Naive thymus-derived CD4-positive, alpha-beta T cell (primary cell): Measurements from ENCODE around the gene SMIM35. TPM values are rescaled to one million over a fixed set of nuclear protein-coding genes. Genes with fewer than 3 reads are reported as not detected.

ENCODE experiments used
- ATAC-seq: fragments of 150-1000 bp; cut with Tn5 transposase; 2 replicates; pipeline ENCODE4 v1.10.0; 2021; ENCODE audit warnings: mild to moderate bottlenecking, moderate library complexity
- CTCF ChIA-PET: fragments of 350-600 bp; sonication (Branson Sonifier 250); formaldehyde crosslinking; loops from one replicate; lab custom pipeline; 2021; ENCODE audit warnings: antibody characterized with exemption; lab: Charles Lee
- POLR2A ChIA-PET: fragments of 350-600 bp; sonication (Branson Sonifier 250); formaldehyde crosslinking; loops from one replicate; lab custom pipeline; 2021; ENCODE audit warnings: antibody characterized with exemption, inconsistent platforms; lab: Charles Lee
- DNase-seq, 9 donors: peaks; one replicate each; pipeline versions ENCODE4 v3.0.0 to v3.0.0-alpha.2; 2020 to 2022; ENCODE audit warnings: mixed read lengths in 1 of 9
- H3K27ac ChIP-seq: one replicate; pipeline ENCODE4 v1.7.0; 2013; ENCODE audit warnings: mild to moderate bottlenecking, low read depth, low read length, moderate library complexity
- H3K27me3 ChIP-seq, 2 donors: one replicate each; pipeline ENCODE4 v1.7.0; 2013; ENCODE audit warnings: low read length in 2 of 2, mild to moderate bottlenecking in 2 of 2, moderate library complexity in 2 of 2; ENCODE audit not compliant: control insufficient read depth in 2 of 2, insufficient read depth in 2 of 2
- H3K36me3 ChIP-seq, 3 experiments: 1 replicate in 2 of 3; 2 replicates in 1 of 3; pipeline ENCODE4 v1.7.0; 2013; ENCODE audit warnings: low read length in 3 of 3, mild to moderate bottlenecking in 3 of 3, moderate library complexity in 1 of 3; ENCODE audit not compliant: insufficient read depth in 3 of 3, control insufficient read depth in 2 of 3
- H3K4me1 ChIP-seq, 2 donors: one replicate each; pipeline ENCODE4 v1.7.0; 2013; ENCODE audit warnings: low read length in 2 of 2, mild to moderate bottlenecking in 2 of 2, moderate library complexity in 1 of 2; ENCODE audit not compliant: control insufficient read depth in 2 of 2, insufficient read depth in 2 of 2
- H3K4me3 ChIP-seq: 2 replicates; pipeline ENCODE4 v1.7.0; 2013; ENCODE audit warnings: mild to moderate bottlenecking, low read length
- H3K9me3 ChIP-seq, 3 experiments: 1 replicate in 2 of 3; 2 replicates in 1 of 3; pipeline ENCODE4 v1.7.0; 2013; ENCODE audit warnings: low read length in 3 of 3; ENCODE audit not compliant: control insufficient read depth in 2 of 3
- H3K27ac Mint-ChIP-seq, 9 donors: one replicate each; pipeline ENCODE4 v1.8.0; 2020 to 2022; ENCODE audit warnings: mixed read lengths in 9 of 9, mild to moderate bottlenecking in 8 of 9, moderate library complexity in 5 of 9, inconsistent platforms in 2 of 9
- H3K27me3 Mint-ChIP-seq, 5 donors: one replicate each; pipeline ENCODE4 v1.8.0; 2021 to 2022; ENCODE audit warnings: mixed read lengths in 5 of 5, mild to moderate bottlenecking in 1 of 5
- H3K36me3 Mint-ChIP-seq, 5 donors: one replicate each; pipeline ENCODE4 v1.8.0; 2020 to 2022; ENCODE audit warnings: mixed read lengths in 5 of 5, mild to moderate bottlenecking in 3 of 5, inconsistent platforms in 1 of 5
- H3K4me1 Mint-ChIP-seq, 7 donors: one replicate each; pipeline ENCODE4 v1.8.0; 2020 to 2022; ENCODE audit warnings: mixed read lengths in 7 of 7, mild to moderate bottlenecking in 3 of 7, inconsistent platforms in 1 of 7
- H3K4me3 Mint-ChIP-seq, 10 donors: one replicate each; pipeline ENCODE4 v1.8.0; 2020 to 2022; ENCODE audit warnings: mild to moderate bottlenecking in 10 of 10, mixed read lengths in 10 of 10, moderate library complexity in 6 of 10, inconsistent platforms in 2 of 10
- H3K9me3 Mint-ChIP-seq, 11 donors: one replicate each; pipeline ENCODE4 v1.8.0; 2020 to 2022; ENCODE audit warnings: mixed read lengths in 11 of 11, mild to moderate bottlenecking in 4 of 11, inconsistent platforms in 1 of 11, moderate library complexity in 1 of 11
- intact Hi-C, 2 donors: fragments of 100-400 bp; cut with micrococcal nuclease; formaldehyde crosslinking; loops; one replicate each; pipeline ENCODE4 v1.15.1; 2023
- polyA plus RNA-seq, 2 donors: library from polyadenylated mRNA; unstranded; fragments of 300-500 nt; fragmentation: Illumina TruSeq; gene quantifications; one replicate each; pipeline ENCODE4 v1.2.3, GENCODE V29; 2021
- total RNA-seq, 6 experiments: library from RNA in 5 of 6; stranded (reverse) in 5 of 6; gene quantifications; 1 replicate in 5 of 6; 2 replicates in 1 of 6; pipeline ENCODE4 v1.2.3 and lab custom pipeline; 2021 to 2026

The SMIM35 gene
- total and polyA plus RNA-seq, 7 experiments from 2014 or later = 0.11 to 0.60 (median 0.28) TPM; not detected in 3

DNA sequence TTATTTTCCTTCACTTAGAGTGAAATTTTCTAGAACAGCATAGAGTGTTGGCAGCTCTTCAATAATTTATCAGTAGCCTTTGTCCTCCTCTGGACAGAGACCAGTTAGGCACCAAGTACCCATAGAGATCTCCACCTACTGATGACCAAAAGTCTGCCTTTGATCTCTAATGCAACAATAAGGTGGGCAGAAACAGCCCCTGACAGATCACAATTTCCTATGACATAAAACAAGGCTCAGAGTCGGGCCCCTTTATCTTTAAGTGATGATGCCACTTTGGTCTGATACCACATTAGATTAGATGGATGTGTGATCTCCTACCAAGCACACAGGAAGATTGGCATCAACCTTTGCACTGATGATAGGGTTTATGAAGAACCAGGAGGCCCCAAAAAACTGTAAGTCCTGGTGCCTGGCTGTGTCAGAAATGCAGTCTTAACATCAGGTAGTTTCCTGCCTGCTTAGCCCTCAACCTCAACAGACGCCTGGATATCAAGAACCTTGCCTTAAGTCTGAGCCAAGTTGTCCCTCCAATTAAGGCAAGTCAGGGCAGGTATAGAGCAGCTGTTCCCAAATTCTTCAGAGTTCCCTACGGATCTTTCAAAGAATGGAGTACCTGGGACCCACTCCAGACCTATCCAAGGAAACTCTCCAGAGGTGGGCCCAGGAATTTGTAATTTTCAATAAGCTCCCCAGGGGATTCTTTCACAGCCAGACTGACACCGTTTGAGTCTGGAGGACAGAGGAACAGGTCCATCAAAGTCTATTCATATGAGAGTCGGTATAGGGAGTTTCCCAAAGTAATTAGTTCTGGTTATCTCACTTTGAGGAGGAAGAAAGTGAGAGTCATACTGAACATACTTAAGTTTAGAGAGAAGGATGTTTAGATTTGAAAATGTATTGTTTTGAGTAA lies 40.5 kb downstream of the SMIM35 start:
- CTCF ChIA-PET = interaction anchor here (1.2 to 4.7 kb wide), 4 partner anchors 94 to 239 kb away, joined by 3 to 28 read pairs (median 8); no protein-coding TSS in a partner anchor
- POLR2A ChIA-PET = interaction anchor here (0.6 to 6.2 kb wide), 11 partner anchors 13 to 899 kb away, joined by 3 to 61 read pairs (median 6); partner anchors contain the start of gene IL10RA
- H3K27ac ChIP-seq = peak overlapping the region; percentile 68
- DNase-seq (peak in 7 of 9 donors; percentile 44 to 71 (median 52)), ATAC-seq (peak; percentile 90)
- H3K4me1 ChIP-seq = peaks cover 86 to 87% of the 10 kb centered on the region in 2 donors
- Mint-ChIP-seq H3K36me3 (peaks cover 0 to 6% (median 0%) of the 10 kb centered on the region in 5 donors), H3K9me3 (no peaks in the 10 kb centered on the region), H3K4me3 (peak overlapping the region in 9 of 10 donors; percentile 26 to 66 (median 44)), H3K27me3 (no peaks in the 10 kb centered on the region), H3K4me1 (peaks cover 69 to 96% (median 87%) of the 10 kb centered on the region in 7 donors), H3K27ac (peak overlapping the region; percentile 68 to 94 (median 87))
- H3K4me3 ChIP-seq = no peak overlapping the region
- no peaks in the 10 kb centered on the region for H3K9me3 ChIP-seq
- intact Hi-C loops = loop anchor here (1.0 kb wide), 4 partner anchors 39 to 93 kb away; no protein-coding TSS in a partner anchor
- H3K27me3 ChIP-seq = no peaks in the 10 kb centered on the region
- H3K36me3 ChIP-seq = no peaks in the 10 kb centered on the region

DNA sequence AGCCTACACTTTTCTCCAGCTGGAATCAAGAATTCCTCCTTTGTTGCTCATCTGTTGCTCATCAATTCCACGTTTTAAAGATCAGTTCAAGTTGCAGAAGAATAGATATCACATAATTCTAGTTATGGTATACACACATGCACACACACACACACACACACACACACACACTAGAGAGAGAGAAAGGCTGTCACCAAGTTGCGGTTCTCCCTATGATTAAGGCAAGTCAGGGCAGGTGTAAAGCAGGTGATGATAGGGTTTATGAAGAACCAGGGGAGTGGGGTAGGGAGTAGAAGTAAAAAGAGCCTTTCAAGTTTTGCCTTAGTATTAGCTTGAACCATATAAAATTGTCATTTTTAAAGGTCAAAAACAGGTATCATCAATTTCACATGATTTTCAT lies 41.6 kb downstream of the SMIM35 start:
- H3K9me3 Mint-ChIP-seq = no peaks in the 10 kb centered on the region
- DNase-seq = no peak
- no peak for ATAC-seq
- Histone ChIP-seq H3K4me1 (peaks cover 75 to 76% of the 10 kb centered on the region in 2 donors), H3K36me3 (no peaks in the 10 kb centered on the region), H3K27ac (peak overlapping the region; percentile 68), H3K27me3 (no peaks in the 10 kb centered on the region), H3K9me3 (no peaks in the 10 kb centered on the region), H3K4me3 (no peak overlapping the region)
- H3K36me3 Mint-ChIP-seq = peaks cover 0 to 10% (median 0%) of the 10 kb centered on the region in 5 donors
- H3K27ac Mint-ChIP-seq = peak overlapping the region; percentile 67 to 94 (median 88)
- H3K4me1 Mint-ChIP-seq = peaks cover 61 to 90% (median 81%) of the 10 kb centered on the region in 7 donors
- intact Hi-C loops = no loop called here
- POLR2A ChIA-PET = interaction anchor here (0.6 to 6.2 kb wide), 9 partner anchors 10 to 94 kb away, joined by 3 to 61 read pairs (median 5); partner anchors contain the start of gene IL10RA
- CTCF ChIA-PET = interaction anchor here (0.6 to 4.7 kb wide), 8 partner anchors 8 to 202 kb away, joined by 3 to 28 read pairs (median 5); no protein-coding TSS in a partner anchor
- H3K4me3 Mint-ChIP-seq = peak overlapping the region in 7 of 10 donors; percentile 0 to 66 (median 42)
- no peaks in the 10 kb centered on the region for H3K27me3 Mint-ChIP-seq

DNA sequence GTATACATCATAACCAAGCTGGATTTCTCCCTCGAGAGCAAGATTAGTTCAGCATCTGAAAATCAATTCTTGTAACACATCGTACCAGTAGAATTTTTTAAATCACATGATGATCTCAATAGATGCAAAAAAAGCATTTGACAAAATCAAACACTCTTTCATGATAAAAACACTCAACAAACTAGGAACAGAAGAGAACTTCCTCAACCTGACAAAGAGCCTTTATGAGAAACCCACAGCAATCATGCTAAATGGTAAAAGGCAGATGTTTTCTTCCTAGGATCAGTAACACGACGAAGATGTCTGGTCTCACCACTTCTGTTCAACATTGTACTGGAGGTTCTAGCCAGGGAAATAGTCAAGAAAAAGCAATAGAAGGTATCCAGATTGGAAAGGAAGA lies 44.0 kb downstream of the SMIM35 start:
- Histone ChIP-seq H3K36me3 (no peaks in the 10 kb centered on the region), H3K9me3 (no peaks in the 10 kb centered on the region), H3K4me3 (no peak overlapping the region), H3K27me3 (no peaks in the 10 kb centered on the region), H3K4me1 (peaks cover 55 to 60% of the 10 kb centered on the region in 2 donors), H3K27ac (no peak overlapping the region)
- no peak for ATAC-seq
- H3K27ac Mint-ChIP-seq = peak overlapping the region; percentile 39 to 88 (median 80)
- CTCF ChIA-PET = interaction anchor here (1.6 kb wide), 1 partner anchor 11 kb away, joined by 6 read pairs; no protein-coding TSS in a partner anchor
- intact Hi-C loops = loop anchor here in 1 of 2 donors (1.0 kb wide), 1 partner anchor 9 kb away; no protein-coding TSS in a partner anchor
- DNase-seq = peak in 6 of 9 donors; percentile 30 to 53 (median 42)
- no peaks in the 10 kb centered on the region for H3K27me3 Mint-ChIP-seq
- peaks cover 0 to 8% (median 0%) of the 10 kb centered on the region in 11 donors for H3K9me3 Mint-ChIP-seq
- H3K36me3 Mint-ChIP-seq = peaks cover 0 to 15% (median 0%) of the 10 kb centered on the region in 5 donors
- POLR2A ChIA-PET = interaction anchor here (0.7 to 1.7 kb wide), 4 partner anchors 37 to 89 kb away, joined by 3 to 8 read pairs (median 4); partner anchors contain the start of gene IL10RA
- peak overlapping the region in 9 of 10 donors; percentile 10 to 69 (median 55) for H3K4me3 Mint-ChIP-seq
- peaks cover 48 to 77% (median 70%) of the 10 kb centered on the region in 7 donors for H3K4me1 Mint-ChIP-seq

GRCh38 chr11:118042141-118042540 lies 44.6 kb downstream of the SMIM35 start:
- DNase-seq (no peak), ATAC-seq (no peak)
- CTCF ChIA-PET = interaction anchor here (0.6 to 1.6 kb wide), 2 partner anchors 11 to 53 kb away, joined by 4 to 6 read pairs; no protein-coding TSS in a partner anchor
- Mint-ChIP-seq H3K36me3 (peaks cover 0 to 19% (median 0%) of the 10 kb centered on the region in 5 donors), H3K27ac (peak overlapping the region; percentile 39 to 88 (median 80)), H3K27me3 (no peaks in the 10 kb centered on the region), H3K9me3 (peaks cover 0 to 8% (median 0%) of the 10 kb centered on the region in 11 donors), H3K4me1 (peaks cover 44 to 74% (median 63%) of the 10 kb centered on the region in 7 donors), H3K4me3 (peak overlapping the region in 7 of 10 donors; percentile 13 to 69 (median 55))
- Histone ChIP-seq H3K4me3 (no peak overlapping the region), H3K36me3 (no peaks in the 10 kb centered on the region), H3K9me3 (no peaks in the 10 kb centered on the region), H3K27ac (no peak overlapping the region), H3K27me3 (no peaks in the 10 kb centered on the region), H3K4me1 (peaks cover 49 to 54% of the 10 kb centered on the region in 2 donors)
- POLR2A ChIA-PET = interaction anchor here (0.7 to 1.7 kb wide), 6 partner anchors 10 to 88 kb away, joined by 3 to 8 read pairs (median 3); partner anchors contain the start of gene IL10RA
- intact Hi-C loops = loop anchor here in 1 of 2 donors (1.0 kb wide), 1 partner anchor 9 kb away; no protein-coding TSS in a partner anchor

DNA sequence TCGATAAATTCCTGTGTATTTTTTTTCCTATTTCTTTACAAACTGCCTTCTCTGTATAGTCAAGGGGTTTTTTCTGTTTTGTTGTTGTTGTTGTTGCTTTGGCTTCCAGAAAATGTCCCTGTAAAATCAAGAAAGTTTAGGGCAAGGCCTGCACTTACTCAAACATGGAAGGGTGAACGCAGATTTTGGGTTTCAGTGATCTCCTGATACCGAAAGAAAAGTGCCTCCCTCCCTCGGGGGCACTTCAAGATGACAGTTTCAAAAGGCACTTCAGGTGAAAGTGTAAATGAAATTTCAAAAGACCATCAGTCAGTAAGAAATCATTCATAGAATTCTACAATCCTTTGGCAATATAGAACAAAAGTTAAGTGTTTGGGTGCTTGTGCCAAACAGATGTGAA lies 53.3 kb downstream of the SMIM35 start:
- no peaks in the 10 kb centered on the region for H3K27me3 ChIP-seq
- Mint-ChIP-seq H3K4me1 (peaks cover 11 to 36% (median 18%) of the 10 kb centered on the region in 7 donors), H3K4me3 (no peak overlapping the region), H3K9me3 (peaks cover 0 to 7% (median 0%) of the 10 kb centered on the region in 11 donors), H3K36me3 (peaks cover 0 to 16% (median 0%) of the 10 kb centered on the region in 5 donors), H3K27ac (peak overlapping the region in 2 of 9 donors; percentile 63 to 70), H3K27me3 (peaks cover 0 to 4% (median 0%) of the 10 kb centered on the region in 5 donors)
- ATAC-seq (no peak), DNase-seq (no peak)
- POLR2A ChIA-PET = interaction anchor here (1.0 to 1.2 kb wide), 2 partner anchors 13 to 17 kb away, joined by 3 read pairs; no protein-coding TSS in a partner anchor
- no peak overlapping the region for H3K4me3 ChIP-seq
- CTCF ChIA-PET = no interaction called here
- H3K9me3 ChIP-seq = no peaks in the 10 kb centered on the region
- intact Hi-C loops = no loop called here
- peaks cover 0 to 12% of the 10 kb centered on the region in 2 donors for H3K4me1 ChIP-seq
- H3K27ac ChIP-seq = no peak overlapping the region
- H3K36me3 ChIP-seq = no peaks in the 10 kb centered on the region
